HG03354 (cell line): Measurements from ENCODE around the gene HCFC1R1.
A peak's percentile ranks its signal among the peaks of the same experiment; 100 is the strongest.

ENCODE experiments used
- ATAC-seq: cut with Tn5 transposase; IDR thresholded peaks from one replicate; pipeline ENCODE4 v1.9.1; 2021; ENCODE audit warnings: mild to moderate bottlenecking; ENCODE audit not compliant: unreplicated experiment, poor library complexity, severe bottlenecking

The HCFC1R1 gene

DNA sequence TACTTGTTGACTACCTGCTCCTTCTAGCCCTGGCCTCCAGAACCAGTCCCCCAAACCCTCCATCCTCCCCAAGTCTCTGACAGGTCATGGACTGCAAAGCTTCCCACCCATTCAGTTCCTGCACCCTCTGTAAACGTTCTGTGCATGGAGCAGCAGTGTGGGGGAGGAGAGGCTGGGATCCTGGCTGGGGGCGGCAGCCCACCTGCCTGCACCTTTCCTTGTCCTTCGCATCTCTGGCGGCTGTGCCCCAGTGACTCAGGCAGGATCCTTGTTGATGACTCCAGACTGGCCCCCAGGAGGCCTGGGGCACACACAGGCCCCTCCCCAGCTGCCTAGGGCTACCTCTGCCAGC is 41.9 kb downstream of the HCFC1R1 start:
- no peak for ATAC-seq

GRCh38 chr16:2981177-2981898 is 42.4 kb downstream of the HCFC1R1 start:
- no peak for ATAC-seq

DNA sequence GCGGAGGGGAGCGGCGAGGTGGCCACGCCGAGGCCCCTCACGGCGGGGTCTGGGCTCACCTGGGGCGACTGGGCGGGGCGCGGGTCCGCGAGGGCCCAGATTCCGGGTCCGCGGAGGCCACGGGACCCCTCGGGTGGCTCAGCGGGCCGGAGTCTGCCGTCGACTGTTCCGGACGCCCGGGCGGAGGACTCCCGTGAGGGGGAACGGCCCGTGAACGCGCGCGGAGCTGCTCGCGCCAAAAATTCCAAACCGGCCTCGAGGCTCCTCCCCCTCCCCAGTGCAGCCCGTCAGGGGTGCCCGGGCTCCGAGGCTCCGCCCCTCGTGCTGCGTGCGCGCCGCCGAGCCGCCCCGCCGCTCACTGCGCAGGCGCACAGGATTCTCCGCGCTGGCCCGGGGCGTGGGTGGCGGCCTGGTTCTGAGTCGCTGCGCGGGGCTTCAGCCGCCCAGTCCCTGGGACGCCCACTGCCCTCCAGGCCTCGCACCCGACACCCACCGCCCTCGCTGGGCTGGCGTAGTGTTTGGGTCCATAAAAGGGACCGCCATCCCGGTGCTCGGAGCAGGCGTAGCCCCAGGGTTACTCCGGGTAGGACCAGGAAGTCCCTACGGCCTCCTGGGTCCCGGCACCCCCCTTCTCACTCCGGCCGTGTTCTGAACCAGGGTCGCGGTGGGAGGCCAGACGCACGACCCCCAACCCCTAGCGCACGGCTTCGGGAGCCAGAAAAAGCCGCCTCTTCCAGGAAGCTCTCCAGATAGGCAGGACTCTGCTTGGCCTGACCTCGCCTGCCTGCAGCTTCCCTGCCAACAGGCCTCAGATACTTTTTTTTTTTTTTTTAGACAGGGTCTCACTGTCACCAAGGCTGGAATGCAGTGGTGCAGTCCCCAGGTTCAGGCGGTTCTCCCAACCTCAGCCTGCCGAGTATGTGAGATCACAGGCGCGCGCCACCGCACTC is 43.2 kb downstream of the HCFC1R1 start, which contains the start of gene PKMYT1:
Gene PKMYT1 (minus strand): TSS at position 220 of the 950 bp plus-strand sequence. CDS start 789 bp downstream, outside the sequence.
- peak; percentile 77 for ATAC-seq

DNA sequence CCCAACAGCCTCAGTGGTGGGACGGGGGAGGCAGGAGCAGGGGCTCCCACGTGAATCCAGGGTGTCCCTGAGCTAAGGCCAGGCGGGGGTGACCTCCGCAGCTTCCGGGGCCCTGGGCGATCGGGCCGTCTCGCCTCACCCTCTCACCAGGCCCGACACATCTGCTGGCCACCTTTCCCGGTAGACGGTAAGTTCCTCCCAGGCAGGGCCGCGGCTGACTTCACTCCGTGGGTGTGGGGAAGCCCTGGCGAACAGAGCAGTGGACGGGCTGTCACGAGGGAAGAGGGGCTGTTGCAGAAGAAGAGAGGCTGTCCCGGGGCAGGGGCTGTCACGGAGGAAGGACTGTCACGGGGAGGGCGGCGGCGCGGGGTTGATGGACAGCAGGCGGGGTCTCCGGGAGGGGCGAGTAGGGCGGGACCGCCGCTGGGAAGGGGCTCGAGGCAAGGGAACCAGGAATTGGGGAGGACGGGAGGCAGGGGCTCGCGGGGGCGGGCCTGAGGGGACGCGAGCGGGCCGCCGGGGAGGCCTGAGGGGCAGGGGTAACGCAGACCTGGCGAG is 44.0 kb downstream of the HCFC1R1 start:
- ATAC-seq, result peak; percentile 3

DNA sequence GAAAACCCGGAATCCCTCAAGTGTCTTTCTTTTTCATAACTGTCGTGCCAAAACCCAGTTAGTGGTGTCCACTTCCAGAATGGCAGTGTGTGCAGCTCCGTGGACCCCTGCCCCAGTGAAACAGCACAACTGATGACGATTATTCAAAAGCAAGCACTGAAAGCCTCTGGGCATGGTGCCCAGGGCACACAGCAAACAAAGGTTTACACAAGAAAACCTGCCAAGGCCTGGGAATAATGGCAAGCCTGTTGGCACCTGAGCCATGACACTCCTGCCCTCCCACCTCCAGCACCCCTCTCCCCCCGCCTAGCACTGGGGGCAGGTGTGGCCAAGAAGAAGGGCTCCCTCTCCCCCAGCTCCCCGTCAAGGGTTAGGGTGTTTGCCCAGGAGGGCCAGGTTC is 46.3 kb downstream of the HCFC1R1 start:
- no peak for ATAC-seq

GRCh38 chr16:2976673-2977072 is 47.1 kb downstream of the HCFC1R1 start:
- ATAC-seq, result no peak

DNA sequence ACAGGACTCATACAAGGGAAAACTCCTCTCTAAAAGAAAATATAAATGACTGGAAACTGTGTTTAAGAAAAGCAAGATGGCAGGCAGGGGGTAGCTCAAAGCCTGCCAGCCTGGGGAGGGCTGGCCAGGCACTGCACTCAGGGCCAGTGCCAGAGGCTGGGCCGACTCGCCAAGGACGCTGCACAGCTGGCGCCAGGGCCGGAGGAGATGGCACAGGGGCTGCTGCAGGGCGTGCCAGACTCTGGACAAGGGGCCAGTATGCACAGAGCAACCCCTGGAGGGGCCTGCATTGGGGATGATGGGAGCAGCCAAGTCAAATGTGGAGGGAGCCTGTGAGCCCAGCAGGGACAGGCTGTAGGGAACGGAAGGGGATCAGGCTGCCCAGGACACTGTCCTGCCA is 47.5 kb downstream of the HCFC1R1 start:
- ATAC-seq, result no peak

DNA sequence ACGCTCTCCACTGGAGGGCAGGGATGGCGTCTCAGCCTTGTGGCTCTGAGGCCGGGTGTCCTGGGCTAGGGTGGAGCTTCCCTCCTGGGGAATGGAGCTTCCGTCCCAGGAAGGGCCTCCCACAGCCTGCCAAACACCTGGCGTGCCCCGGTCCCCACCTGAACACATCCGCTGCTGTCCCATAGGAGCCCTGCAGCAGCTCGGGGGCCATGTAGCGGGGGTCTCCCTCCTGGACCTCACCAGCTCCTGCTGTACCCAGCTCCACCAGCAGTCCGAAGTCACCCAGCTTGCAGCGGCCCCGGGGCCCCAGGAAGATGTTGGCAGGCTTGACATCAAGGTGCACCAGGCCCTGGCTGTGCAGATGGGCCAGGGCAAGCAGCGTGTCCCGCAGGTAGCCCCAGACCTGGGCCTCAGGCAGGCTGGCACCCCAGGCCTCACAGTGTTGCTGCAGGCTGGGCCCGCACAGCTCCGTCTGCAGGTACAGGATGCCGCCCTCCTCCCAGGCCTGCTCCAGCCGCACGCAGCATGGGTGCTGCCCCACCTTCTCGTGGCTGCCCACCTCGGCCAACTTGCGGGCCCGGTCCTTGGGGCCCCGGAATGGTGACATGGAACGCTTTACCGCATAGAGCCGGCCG is 48.5 kb downstream of the HCFC1R1 start:
- no peak for ATAC-seq

DNA sequence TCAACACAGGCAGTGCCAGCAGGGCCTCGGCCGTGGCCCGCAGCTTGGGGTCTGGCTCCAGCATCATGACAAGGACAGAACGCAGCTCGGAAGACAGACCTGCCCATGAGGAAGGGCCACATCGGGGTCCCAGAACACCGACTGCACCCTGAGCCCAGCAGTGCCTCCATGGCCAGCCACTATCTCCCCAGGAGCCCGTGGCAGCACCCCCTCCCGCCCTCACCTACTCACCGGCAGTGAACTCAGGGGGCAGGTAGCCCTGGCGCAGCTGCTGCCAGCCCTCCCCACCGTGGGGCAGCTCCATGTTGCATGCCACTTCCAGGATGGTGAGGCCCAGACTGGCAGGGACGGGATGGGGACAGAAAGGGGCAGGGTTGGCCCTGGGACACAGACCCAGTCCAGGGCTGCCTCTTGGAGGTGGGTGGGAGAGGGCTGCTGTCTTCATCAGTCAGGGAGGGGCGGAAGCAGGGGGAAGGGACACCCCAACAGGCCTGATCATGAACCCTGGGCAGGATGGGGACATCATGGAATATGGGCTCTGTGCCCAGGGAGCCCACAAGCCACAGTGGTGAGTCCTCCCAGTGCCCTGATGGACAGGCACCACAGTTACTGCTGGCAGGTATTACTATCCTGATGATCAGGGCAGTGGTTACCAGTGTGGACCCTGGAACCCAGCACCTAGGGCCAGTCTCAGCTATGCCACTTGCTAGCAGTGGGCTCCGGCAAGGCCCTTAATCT is 49.3 kb downstream of the HCFC1R1 start:
- ATAC-seq, result no peak

DNA sequence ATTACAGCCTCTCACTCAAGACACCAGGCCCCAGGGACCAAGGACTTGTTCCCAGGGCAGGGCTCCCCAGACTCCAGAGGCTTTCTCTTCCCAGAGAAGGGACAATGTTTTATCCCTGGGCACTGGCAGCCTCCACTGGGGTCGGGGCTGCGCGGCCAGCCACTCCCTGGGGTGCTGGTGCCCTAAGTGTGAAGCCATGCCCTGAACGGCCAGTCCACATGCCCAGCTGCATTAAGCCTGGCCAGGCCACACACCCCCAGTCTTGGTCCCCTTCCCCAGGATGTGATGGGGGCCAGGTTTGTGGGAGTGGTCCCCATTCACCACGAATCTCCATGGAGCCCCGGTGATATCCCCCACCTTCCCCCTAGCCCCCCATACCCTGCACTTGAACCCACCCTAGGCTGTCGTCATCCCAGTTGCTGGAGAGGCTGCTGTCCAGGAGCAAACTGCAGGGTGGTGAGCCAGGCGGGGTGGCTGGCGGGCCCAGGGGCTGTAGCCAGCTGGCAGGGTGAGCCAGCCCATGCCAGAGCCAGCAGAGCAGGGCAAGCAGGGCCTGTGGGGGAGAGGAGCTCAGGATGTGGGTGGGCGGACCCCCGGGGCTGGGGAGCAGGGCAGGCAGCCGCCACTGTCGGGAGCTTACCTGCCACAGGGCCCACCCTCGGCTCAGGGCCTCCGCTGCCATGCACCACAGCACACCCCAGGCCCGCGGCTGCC is 50.0 kb downstream of the HCFC1R1 start:
- ATAC-seq, result no peak

DNA sequence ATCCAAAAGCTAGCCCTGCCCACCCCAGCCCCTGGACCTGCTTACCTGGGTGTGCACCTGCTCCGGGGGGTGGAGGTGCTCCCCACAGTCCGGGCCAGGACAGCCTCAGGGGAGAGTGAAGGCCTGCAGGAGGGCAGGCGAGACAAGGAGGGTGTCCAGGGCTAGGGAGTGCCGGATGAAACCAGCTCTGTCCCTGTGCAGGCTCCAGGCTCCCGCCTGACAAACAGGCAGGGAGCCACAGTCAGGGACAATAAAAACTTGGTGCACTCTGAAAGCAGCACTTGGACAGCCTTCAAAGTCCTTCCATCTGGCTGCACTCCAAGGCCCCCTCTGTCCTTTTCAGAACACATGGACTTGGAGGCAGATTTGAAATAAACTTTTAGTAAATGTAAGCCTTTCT is 50.6 kb downstream of the HCFC1R1 start:
- no peak for ATAC-seq
